ENCODE results near the gene TXLNG.

DNA sequence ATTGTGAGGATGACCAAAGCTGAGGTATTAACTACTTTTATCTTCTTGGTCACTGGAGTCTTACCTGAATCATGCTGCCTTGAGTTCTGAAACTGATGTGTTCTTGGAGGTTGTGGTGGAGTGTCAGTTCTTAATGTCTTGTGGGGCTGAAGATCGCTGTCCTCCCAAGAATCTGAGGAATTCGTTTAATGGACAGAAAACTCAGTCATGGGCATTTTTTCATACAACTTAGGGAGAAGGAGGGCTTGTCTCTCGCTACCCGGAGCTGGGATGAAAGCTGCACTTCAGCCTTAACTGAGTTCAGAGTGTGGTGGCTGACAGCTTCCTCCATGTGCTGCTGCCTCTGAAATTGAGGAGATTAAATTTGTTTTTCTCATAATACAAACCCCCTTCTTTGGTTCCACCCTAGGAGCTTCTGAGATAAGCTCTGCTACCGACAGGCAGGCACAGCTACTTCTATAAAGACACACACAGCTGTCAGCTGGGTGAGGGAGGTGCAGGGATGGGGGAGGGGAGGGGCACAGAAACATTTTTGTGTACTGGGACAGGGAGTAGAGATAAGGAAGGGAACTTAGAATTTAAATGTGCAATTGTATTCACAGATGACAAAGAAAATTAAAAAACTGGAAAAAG is 53.1 kb downstream of the TXLNG start:
- TF ChIP-seq, protein P1, sequence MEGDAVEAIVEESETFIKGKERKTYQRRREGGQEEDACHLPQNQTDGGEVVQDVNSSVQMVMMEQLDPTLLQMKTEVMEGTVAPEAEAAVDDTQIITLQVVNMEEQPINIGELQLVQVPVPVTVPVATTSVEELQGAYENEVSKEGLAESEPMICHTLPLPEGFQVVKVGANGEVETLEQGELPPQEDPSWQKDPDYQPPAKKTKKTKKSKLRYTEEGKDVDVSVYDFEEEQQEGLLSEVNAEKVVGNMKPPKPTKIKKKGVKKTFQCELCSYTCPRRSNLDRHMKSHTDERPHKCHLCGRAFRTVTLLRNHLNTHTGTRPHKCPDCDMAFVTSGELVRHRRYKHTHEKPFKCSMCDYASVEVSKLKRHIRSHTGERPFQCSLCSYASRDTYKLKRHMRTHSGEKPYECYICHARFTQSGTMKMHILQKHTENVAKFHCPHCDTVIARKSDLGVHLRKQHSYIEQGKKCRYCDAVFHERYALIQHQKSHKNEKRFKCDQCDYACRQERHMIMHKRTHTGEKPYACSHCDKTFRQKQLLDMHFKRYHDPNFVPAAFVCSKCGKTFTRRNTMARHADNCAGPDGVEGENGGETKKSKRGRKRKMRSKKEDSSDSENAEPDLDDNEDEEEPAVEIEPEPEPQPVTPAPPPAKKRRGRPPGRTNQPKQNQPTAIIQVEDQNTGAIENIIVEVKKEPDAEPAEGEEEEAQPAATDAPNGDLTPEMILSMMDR (IDR thresholded peaks at IDR 0.05): no peak
- TF ChIP-seq POLR2A (IDR thresholded peaks at IDR 0.05): no peak
- TF ChIP-seq POLR2AphosphoS5 (IDR thresholded peaks at IDR 0.05; ENCODE audit: insufficient read depth in 1 of 2, low read depth in 1 of 2): no peak

All from vagina (tissue), 2 donors.